ENCODE data around the gene NUP205. TPM values are rescaled to one million over a fixed set of nuclear protein-coding genes. Genes with fewer than 3 reads are reported as not detected.

NUP205 gene
- total RNA-seq, 1 donor from 2014 or later: 183 TPM

DNA sequence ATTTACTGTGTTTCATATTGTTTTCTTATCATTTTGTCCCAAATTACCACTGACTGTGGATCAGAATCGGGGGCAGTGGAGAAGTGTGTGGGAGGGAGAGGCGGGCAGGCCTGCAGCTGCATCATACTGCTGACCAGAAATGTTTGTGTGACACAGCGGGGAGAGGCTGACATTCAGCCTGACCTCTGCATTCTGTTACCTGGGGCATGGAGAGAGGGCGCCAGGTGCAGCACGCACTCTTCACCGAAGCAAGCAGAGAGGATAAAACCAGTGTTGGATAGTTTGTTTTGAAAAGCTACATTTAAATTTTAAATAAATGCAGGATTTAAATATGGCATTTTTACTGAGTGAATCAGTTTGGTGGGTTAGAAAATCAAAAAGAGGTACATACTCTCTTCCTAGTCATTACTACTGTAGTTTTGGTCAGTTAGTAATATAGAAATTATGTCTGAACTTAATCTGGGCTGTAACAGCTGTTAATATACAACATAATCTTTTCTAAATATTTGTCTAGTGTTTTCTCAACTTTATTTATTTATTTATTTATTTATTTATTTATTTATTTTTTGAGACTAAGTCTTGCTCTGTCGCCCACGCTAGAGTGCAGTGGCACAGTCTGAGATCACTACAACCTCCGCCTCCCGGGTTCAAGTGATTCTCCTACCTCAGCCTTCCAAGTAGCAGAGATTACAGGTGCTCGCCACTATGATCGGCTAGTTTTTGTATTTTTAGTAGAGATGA, 95.8 kb downstream of the NUP205 start:
- Histone ChIP-seq H3K4me3 (no peak overlapping the region), H3K9me3 (ENCODE audit: low read depth) (no peaks in the 10 kb centered on the region), H3F3A (ENCODE audit: low read depth) (no peaks in the 10 kb centered on the region), H3K9ac (no peak overlapping the region), H3K27me3 (no peaks in the 10 kb centered on the region), H3K79me2 (ENCODE audit: low read depth) (no peaks in the 10 kb centered on the region), H4K20me1 (ENCODE audit: low read depth) (no peaks in the 10 kb centered on the region), H3K4me1 (peaks cover 6% of the 10 kb centered on the region), H3K36me3 (peaks cover 5% of the 10 kb centered on the region), H2AFZ (replicated peaks) (no peak overlapping the region), H3K27ac (no peak overlapping the region), H3K4me2 (no peak overlapping the region)
- Mint-ChIP-seq H3K4me3 (no peak overlapping the region), H3K27ac (peak overlapping the region; percentile 14), H3K27me3 (ENCODE audit: insufficient read depth, low read depth) (peaks cover 3% of the 10 kb centered on the region), H3K9me3 (no peaks in the 10 kb centered on the region), H3K4me1 (peaks cover 17% of the 10 kb centered on the region), H3K36me3 (no peaks in the 10 kb centered on the region)
- no peak for TF ChIP-seq EZH2phosphoT487 (IDR thresholded peaks at IDR 0.05)
- TF ChIP-seq, protein P1, sequence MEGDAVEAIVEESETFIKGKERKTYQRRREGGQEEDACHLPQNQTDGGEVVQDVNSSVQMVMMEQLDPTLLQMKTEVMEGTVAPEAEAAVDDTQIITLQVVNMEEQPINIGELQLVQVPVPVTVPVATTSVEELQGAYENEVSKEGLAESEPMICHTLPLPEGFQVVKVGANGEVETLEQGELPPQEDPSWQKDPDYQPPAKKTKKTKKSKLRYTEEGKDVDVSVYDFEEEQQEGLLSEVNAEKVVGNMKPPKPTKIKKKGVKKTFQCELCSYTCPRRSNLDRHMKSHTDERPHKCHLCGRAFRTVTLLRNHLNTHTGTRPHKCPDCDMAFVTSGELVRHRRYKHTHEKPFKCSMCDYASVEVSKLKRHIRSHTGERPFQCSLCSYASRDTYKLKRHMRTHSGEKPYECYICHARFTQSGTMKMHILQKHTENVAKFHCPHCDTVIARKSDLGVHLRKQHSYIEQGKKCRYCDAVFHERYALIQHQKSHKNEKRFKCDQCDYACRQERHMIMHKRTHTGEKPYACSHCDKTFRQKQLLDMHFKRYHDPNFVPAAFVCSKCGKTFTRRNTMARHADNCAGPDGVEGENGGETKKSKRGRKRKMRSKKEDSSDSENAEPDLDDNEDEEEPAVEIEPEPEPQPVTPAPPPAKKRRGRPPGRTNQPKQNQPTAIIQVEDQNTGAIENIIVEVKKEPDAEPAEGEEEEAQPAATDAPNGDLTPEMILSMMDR (IDR thresholded peaks at IDR 0.05): no peak
- TF ChIP-seq EZH2 (IDR thresholded peaks at IDR 0.05): no peak
- no peak for DNase-seq (ENCODE audit: low spot score)

DNA sequence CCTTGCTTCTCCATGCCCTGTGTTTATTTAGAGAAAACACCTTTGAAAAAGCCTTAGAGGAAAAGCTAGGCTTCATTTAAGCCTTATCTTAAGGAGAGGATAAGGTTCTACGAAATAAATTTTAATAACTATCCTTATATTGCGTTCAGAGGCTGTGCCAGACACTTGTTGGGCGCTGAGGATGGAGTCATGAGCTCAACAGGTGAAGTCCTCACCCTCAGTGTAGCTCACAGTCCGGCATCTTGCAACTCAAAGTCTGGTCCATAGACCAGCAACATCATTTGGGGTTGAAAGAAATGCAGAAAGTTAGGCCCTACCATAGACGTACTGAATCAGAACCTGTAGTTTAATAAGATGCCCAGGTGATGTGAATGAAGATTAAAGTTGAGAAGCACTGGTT, 100.8 kb downstream of the NUP205 start:
- no peaks in the 10 kb centered on the region for H3K27me3 ChIP-seq
- no peak overlapping the region for H3K9ac ChIP-seq
- H3K4me1 ChIP-seq: no peaks in the 10 kb centered on the region
- Mint-ChIP-seq H3K4me1 (peaks cover 16% of the 10 kb centered on the region), H3K36me3 (peaks cover 2% of the 10 kb centered on the region), H3K4me3 (no peak overlapping the region), H3K27ac (no peak overlapping the region), H3K9me3 (no peaks in the 10 kb centered on the region), H3K27me3 (ENCODE audit: insufficient read depth, low read depth) (peaks cover 2% of the 10 kb centered on the region)
- H3K79me2 ChIP-seq (ENCODE audit: low read depth): peaks cover 12% of the 10 kb centered on the region
- TF ChIP-seq EZH2 (IDR thresholded peaks at IDR 0.05) (no peak), EZH2phosphoT487 (IDR thresholded peaks at IDR 0.05) (no peak)
- TF ChIP-seq, protein P1 (IDR thresholded peaks at IDR 0.05): no peak
- no peaks in the 10 kb centered on the region for H3K36me3 ChIP-seq
- no peak overlapping the region for H3K4me3 ChIP-seq
- H3K4me2 ChIP-seq: no peak overlapping the region
- no peak overlapping the region for H3K27ac ChIP-seq
- peaks cover 4% of the 10 kb centered on the region for H4K20me1 ChIP-seq (ENCODE audit: low read depth)
- no peaks in the 10 kb centered on the region for H3K9me3 ChIP-seq (ENCODE audit: low read depth)
- peaks cover 15% of the 10 kb centered on the region for H3F3A ChIP-seq (ENCODE audit: low read depth)
- no peak for DNase-seq (ENCODE audit: low spot score)
- no peak overlapping the region for H2AFZ ChIP-seq (replicated peaks)

DNA sequence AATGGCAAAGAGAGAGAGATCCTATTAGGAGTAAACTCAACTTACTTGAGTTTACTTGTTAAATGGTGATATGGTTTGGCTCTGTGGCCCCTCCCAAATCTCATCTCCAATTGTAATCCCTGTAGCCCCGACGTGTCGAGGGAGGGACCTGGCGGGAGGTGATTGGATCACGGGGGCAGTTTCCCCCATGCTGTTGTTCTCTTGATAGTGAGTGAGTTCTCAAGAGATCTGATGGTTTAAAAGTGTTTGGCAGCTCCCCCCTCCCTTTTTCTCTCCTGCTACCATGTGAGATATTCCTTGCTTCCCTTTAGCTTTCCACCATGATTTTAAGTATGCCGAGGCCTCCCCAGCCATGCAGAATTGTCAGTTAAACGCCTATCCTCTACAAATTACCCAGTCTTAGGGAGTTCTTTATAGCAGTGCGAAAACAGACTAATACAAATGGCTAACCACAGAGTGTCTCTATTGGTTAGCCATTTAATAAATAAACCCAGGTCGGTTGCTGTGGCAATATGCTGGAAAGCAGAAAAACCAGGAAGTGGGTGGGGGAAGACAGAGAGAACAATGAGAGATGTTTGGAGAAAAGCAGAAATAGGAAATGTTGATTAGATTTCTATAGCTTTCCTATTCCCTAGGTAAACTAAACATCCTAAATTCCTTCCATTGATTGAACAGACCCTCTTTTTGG, 101.6 kb downstream of the NUP205 start:
- Histone ChIP-seq H3K27ac (no peak overlapping the region), H3K79me2 (ENCODE audit: low read depth) (peaks cover 19% of the 10 kb centered on the region), H3K4me3 (no peak overlapping the region), H2AFZ (replicated peaks) (no peak overlapping the region), H3K4me2 (no peak overlapping the region), H3K9ac (no peak overlapping the region), H3K9me3 (ENCODE audit: low read depth) (no peaks in the 10 kb centered on the region), H3K4me1 (no peaks in the 10 kb centered on the region), H3K27me3 (no peaks in the 10 kb centered on the region), H3F3A (ENCODE audit: low read depth) (peaks cover 20% of the 10 kb centered on the region), H3K36me3 (no peaks in the 10 kb centered on the region), H4K20me1 (ENCODE audit: low read depth) (peaks cover 11% of the 10 kb centered on the region)
- Mint-ChIP-seq H3K4me1 (peaks cover 16% of the 10 kb centered on the region), H3K27me3 (ENCODE audit: insufficient read depth, low read depth) (peaks cover 2% of the 10 kb centered on the region), H3K27ac (no peak overlapping the region), H3K4me3 (no peak overlapping the region), H3K9me3 (no peaks in the 10 kb centered on the region), H3K36me3 (peaks cover 2% of the 10 kb centered on the region)
- no peak for TF ChIP-seq EZH2 (IDR thresholded peaks at IDR 0.05)
- TF ChIP-seq EZH2phosphoT487 (IDR thresholded peaks at IDR 0.05): no peak
- TF ChIP-seq, protein P1 (IDR thresholded peaks at IDR 0.05): no peak
- DNase-seq (ENCODE audit: low spot score): no peak

All from neural progenitor cell (in vitro differentiated cells).